GM10248 (cell line): Measurements from ENCODE around the gene FBRSL1.

Experiments used
- CTCF ChIA-PET: fragments of 300-600 bp; sonication (Branson Sonifier 250); formaldehyde crosslinking; extraction: SDS; loops from one replicate; lab custom pipeline; 2021; ENCODE audit warnings: antibody characterized with exemption; lab: Yijun Ruan, JAX
- POLR2A ChIA-PET: fragments of 350-650 bp; sonication (Branson Sonifier 250); formaldehyde crosslinking; extraction: SDS; loops from one replicate; lab custom pipeline; 2020; ENCODE audit warnings: antibody characterized with exemption; lab: Yijun Ruan, JAX
- DNase-seq: peaks from one replicate; pipeline ENCODE4 v3.0.0; 2012; ENCODE audit errors: extremely low spot score
- TF ChIP-seq, protein P1 (sequence below): IDR thresholded peaks from 2 replicates; pipeline ENCODE4 v1.5.1; 2012; ENCODE audit warnings: mild to moderate bottlenecking, low read depth; ENCODE audit errors: extremely low read depth, missing control alignments, control extremely low read depth

Gene FBRSL1

DNA sequence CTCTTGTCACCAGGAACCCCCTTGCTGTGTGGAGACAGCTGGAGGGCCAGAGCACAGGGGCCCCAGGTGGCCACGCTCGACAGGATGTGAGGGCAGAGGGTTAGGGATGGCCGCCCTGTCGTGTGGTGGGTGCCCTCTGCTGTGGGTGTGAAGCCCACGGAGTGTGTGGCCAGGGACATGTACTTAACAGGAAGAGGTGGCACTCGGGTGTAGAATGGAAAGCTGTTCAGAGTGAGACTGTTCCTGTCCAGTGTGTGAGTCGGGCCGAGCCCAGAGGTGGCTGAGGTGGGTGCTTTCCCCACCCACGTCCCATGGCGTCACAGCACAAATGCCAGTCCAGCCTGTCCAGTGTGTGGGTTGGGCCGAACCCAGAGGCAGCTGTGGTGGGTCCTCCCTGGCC, 47.1 kb downstream of the FBRSL1 start:
- no peak for DNase-seq
- ChIA-PET POLR2A (no interaction called here), CTCF (interaction anchor here (1.3 kb wide), 1 partner anchor 13 kb away, joined by 4 read pairs; no protein-coding TSS in a partner anchor)
- TF ChIP-seq, protein P1, sequence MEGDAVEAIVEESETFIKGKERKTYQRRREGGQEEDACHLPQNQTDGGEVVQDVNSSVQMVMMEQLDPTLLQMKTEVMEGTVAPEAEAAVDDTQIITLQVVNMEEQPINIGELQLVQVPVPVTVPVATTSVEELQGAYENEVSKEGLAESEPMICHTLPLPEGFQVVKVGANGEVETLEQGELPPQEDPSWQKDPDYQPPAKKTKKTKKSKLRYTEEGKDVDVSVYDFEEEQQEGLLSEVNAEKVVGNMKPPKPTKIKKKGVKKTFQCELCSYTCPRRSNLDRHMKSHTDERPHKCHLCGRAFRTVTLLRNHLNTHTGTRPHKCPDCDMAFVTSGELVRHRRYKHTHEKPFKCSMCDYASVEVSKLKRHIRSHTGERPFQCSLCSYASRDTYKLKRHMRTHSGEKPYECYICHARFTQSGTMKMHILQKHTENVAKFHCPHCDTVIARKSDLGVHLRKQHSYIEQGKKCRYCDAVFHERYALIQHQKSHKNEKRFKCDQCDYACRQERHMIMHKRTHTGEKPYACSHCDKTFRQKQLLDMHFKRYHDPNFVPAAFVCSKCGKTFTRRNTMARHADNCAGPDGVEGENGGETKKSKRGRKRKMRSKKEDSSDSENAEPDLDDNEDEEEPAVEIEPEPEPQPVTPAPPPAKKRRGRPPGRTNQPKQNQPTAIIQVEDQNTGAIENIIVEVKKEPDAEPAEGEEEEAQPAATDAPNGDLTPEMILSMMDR: no peak

DNA sequence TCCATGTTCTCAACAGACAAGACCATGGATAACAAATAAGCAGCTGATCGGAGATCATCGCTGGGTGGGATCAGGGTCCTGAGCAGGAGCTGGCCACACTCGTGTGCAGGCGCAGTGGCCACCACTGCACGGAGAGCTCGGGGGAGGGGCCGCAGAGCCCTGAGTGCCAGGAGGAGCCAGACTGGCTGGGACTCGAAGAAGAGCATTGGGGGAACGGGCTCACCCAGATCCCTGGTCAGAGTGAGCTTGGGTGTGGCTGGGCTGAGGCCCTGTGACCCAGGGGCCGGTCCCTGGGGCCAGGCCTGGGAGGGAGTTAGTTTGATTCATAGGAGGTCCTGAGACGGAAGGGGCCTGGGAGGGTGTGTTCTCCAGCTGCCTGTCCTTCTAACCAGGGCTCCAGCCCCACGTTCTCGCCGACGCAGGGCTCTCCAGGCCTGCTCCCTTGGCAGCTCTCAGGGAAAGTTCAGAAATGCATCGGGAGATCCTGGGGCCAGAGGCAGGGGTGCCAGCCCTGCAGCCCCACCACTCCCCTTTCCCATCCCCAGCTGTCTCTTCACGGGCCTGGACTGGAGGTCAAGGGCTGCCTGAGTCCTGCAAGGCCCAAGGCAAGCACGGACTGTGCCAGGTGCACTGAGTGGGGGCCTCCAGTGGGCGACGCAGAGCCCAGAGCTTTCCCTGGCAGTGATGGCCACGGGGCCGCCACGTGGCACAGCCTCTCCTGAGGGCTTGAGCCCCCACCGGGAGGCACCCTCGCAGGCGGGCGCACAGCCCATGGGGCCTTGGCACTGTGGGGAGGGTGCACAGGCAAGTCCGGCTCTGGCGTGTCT, 48.1 kb downstream of the FBRSL1 start:
- DNase-seq: no peak
- ChIA-PET POLR2A (no interaction called here), CTCF (interaction anchor here (1.3 kb wide), 1 partner anchor 14 kb away, joined by 4 read pairs; no protein-coding TSS in a partner anchor)
- TF ChIP-seq, protein P1: no peak

DNA sequence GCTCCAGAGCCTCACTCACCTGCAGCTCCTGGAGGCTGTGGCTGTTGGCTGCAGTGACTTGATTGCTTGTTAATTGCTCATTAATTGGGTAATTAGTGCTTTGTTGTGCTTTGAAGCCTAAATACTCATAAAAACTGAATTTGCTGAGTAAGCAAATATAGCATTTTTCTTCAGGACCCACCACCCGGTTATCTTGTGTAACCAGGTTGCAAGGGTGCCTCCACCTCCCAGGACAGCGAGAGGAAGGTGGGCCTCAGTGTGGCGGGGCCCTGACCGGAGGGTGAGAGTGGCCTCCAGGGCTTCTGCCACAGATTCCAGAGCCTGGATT, 48.7 kb downstream of the FBRSL1 start:
- no peak for DNase-seq
- CTCF ChIA-PET: no interaction called here
- POLR2A ChIA-PET: no interaction called here
- TF ChIP-seq, protein P1: no peak

DNA sequence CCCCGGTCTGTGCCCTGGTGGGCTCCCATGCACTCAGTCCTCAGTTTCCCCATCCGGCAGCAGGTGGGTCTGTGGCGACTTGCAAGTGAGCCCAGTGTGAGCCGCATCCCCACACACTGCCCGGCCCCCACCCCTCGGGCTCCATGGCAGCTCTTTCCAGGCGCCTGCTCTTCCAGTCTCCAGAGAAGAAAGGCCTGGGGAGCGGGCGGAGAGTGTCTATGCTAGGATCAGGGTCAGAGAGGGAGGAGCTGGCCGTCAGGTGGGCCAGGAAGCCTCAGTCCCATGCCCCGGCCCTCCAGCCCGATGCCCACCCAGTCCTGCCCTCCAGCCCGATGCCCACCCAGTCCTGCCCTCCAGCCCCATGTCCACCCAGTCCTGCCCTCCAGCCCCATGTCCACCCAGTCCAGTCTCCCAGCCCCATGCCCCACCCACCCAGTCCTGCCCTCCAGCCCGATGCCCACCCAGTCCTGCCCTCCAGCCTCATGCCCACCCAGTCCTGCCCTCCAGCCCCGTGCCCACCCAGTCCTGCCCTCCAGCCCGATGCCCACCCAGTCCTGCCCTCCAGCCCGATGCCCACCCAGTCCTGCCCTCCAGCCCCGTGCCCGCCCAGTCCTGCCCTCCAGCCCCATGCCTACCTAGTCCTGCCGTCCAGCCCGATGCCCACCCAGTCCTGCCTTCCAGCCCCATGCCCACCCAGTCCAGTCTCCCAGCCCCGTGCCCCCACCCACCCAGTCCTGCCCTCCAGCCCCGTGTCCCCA, 49.2 kb downstream of the FBRSL1 start:
- ChIA-PET POLR2A (no interaction called here), CTCF (no interaction called here)
- DNase-seq: no peak
- TF ChIP-seq, protein P1: no peak

DNA sequence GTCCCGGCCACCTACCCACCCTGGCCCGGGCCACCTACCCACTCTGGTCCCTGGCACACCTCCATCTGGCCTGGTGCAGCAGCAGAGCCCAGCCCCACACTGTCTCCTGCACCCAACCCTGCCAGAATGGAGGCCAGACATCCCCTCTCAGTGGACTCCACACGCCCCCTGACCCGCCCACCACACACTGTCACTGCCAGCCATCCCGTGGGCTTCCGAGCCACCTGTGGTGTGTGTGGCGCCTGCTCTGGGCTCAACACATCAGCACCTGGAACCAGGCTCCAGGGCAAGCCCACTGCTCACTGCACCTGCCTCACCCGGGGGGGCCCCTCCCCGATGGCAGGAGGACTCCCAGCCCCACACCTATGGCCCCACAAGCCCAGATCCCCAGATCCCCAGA, 50.5 kb downstream of the FBRSL1 start:
- ChIA-PET CTCF (interaction anchor here (1.0 kb wide), 1 partner anchor 21 kb away, joined by 3 read pairs; no protein-coding TSS in a partner anchor), POLR2A (no interaction called here)
- TF ChIP-seq, protein P1: no peak
- no peak for DNase-seq

DNA sequence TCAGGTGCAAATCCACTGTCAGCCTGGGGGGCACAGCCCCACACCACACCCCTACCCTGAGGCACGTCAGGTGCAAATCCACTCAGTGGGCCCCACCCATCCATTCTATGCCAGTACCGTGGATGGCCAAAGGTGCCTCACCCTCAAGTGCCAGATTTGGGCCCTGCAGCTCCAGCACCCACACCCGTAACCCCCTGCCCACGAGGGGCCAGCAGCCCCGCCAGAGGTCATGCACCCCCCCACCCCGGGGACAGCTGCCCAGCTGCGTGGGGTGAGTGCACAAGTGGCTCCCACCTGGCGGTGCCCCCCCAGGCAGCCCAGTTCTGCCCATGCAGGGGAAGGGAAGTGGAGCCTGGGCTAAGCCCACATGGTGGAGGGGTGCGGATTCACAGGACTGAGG, 51.2 kb downstream of the FBRSL1 start:
- ChIA-PET CTCF (interaction anchor here (1.0 kb wide), 1 partner anchor 20 kb away, joined by 3 read pairs; no protein-coding TSS in a partner anchor), POLR2A (no interaction called here)
- TF ChIP-seq, protein P1: no peak
- DNase-seq: no peak
